Amniotic stem cell (primary cell): ENCODE results near the gene SEPHS1.
"Not testable (repeated sequence)": the region's sequence is repeated elsewhere in the genome, so short reads cannot be mapped to it uniquely, and the experiment has no call there.

Source experiments
- DNase-seq: peaks from one replicate; lab custom pipeline; 2025; lab: John Stamatoyannopoulos, UW

Gene SEPHS1

GRCh38 chr10:13360587-13360986 is 12.5 kb upstream of the SEPHS1 start:
- DNase-seq: no peak

- no peak for DNase-seq
These were observed 8.3 kb upstream of the SEPHS1 start for GRCh38 chr10:13356392-13356791.

GRCh38 chr10:13354783-13355182 is 6.7 kb upstream of the SEPHS1 start:
- no peak for DNase-seq

GRCh38 chr10:13352519-13352918 is 4.4 kb upstream of the SEPHS1 start:
- no peak for DNase-seq

- no peak for DNase-seq
These were observed 3.3 kb upstream of the SEPHS1 start for GRCh38 chr10:13351340-13351915.

GRCh38 chr10:13349463-13350274 is 1.6 kb upstream of the SEPHS1 start:
- DNase-seq: no peak

- DNase-seq: no peak
These were observed 465 bp downstream of the SEPHS1 start for GRCh38 chr10:13347500-13348156.

- DNase-seq: no peak
These were observed 1.0 kb downstream of the SEPHS1 start for GRCh38 chr10:13347043-13347499.

GRCh38 chr10:13346283-13347042 is 1.6 kb downstream of the SEPHS1 start:
- DNase-seq: no peak

GRCh38 chr10:13340626-13341376 is 7.3 kb downstream of the SEPHS1 start:
- DNase-seq: no peak

- DNase-seq: no peak
These were observed 8.0 kb downstream of the SEPHS1 start for GRCh38 chr10:13340068-13340467.

- peak; percentile 59 for DNase-seq
These were observed 9.5 kb downstream of the SEPHS1 start for GRCh38 chr10:13338390-13339110.

- no peak for DNase-seq
These were observed 10.3 kb downstream of the SEPHS1 start for GRCh38 chr10:13337827-13338196.

GRCh38 chr10:13337128-13337826 is 10.8 kb downstream of the SEPHS1 start:
- DNase-seq: no peak

- DNase-seq: no peak
These were observed 12.2 kb downstream of the SEPHS1 start for GRCh38 chr10:13335881-13336280.

- DNase-seq: no peak
These were observed 13.5 kb downstream of the SEPHS1 start for GRCh38 chr10:13334556-13334955.

- no peak for DNase-seq
These were observed 16.4 kb downstream of the SEPHS1 start for GRCh38 chr10:13331646-13332045.

- DNase-seq: not testable (repeated sequence)
These were observed 17.1 kb downstream of the SEPHS1 start for GRCh38 chr10:13330980-13331379.

GRCh38 chr10:13329565-13329964 is 18.5 kb downstream of the SEPHS1 start:
- no peak for DNase-seq

GRCh38 chr10:13328613-13329012 is 19.5 kb downstream of the SEPHS1 start:
- DNase-seq: no peak
